ENCODE results near the gene CCDC171. TPM values are rescaled to one million over a fixed set of nuclear protein-coding genes. Genes with fewer than 3 reads are reported as not detected.

CCDC171 gene
- polyA plus RNA-seq, 2 donors = 0.55 to 1.2 TPM

DNA sequence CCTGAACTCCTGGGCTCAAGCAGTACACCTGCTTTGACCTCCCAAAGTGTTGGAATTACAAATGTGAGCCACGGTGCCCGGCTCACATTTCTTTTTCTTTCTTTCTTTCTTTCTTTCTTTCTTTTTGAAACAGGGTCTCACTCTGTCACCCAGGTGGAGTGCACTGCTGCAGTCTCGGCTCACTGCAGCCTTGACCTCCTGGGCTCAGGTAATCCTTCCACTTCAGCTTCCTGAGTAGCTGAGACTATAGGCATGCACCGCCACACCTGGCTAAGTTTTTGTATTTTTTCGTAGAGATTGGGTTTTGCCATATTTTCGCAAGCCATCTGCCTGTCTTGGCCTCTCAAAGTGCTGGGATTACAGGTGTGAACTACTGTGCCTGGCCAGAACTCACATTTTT lies 183.7 kb downstream of the CCDC171 start:
- no peaks in the 10 kb centered on the region for H3K27me3 ChIP-seq (ENCODE audit: control insufficient read depth in 1 of 2, insufficient read depth in 2 of 2, low read length in 2 of 2)

GRCh38 chr9:15738011-15738410 lies 185.2 kb downstream of the CCDC171 start:
- H3K27ac ChIP-seq (ENCODE audit: low read depth in 2 of 2, low read length in 1 of 2) = no peak overlapping the region
- WGBS, 2 donors = 56 to 70% methylated on average over 1 of the region's 1 CpG
- H3K36me3 ChIP-seq (ENCODE audit: control insufficient read depth in 2 of 2, insufficient read depth in 2 of 2, low read length in 1 of 2) = no peaks in the 10 kb centered on the region
- no peaks in the 10 kb centered on the region for H3K4me1 ChIP-seq (ENCODE audit: control insufficient read depth in 2 of 2, insufficient read depth in 2 of 2, low read length in 1 of 2)
- H3K27me3 ChIP-seq (ENCODE audit: control insufficient read depth in 1 of 2, insufficient read depth in 2 of 2, low read length in 2 of 2) = no peaks in the 10 kb centered on the region
- H3K9me3 ChIP-seq (ENCODE audit: control insufficient read depth in 2 of 2, insufficient read depth in 1 of 2, low read depth in 1 of 2, low read length in 1 of 2) = no peaks in the 10 kb centered on the region
- H3K4me3 ChIP-seq (ENCODE audit: low read depth in 1 of 2, low read length in 2 of 2) = no peak overlapping the region

More for the DNA sequence above, 183.7 kb downstream of the CCDC171 start:
- H3K36me3 ChIP-seq (ENCODE audit: control insufficient read depth in 2 of 2, insufficient read depth in 2 of 2, low read length in 1 of 2) = no peaks in the 10 kb centered on the region
- no peaks in the 10 kb centered on the region for H3K9me3 ChIP-seq (ENCODE audit: control insufficient read depth in 2 of 2, insufficient read depth in 1 of 2, low read depth in 1 of 2, low read length in 1 of 2)
- H3K4me1 ChIP-seq (ENCODE audit: control insufficient read depth in 2 of 2, insufficient read depth in 2 of 2, low read length in 1 of 2) = no peaks in the 10 kb centered on the region
- H3K4me3 ChIP-seq (ENCODE audit: low read depth in 1 of 2, low read length in 2 of 2) = no peak overlapping the region
- no peak overlapping the region for H3K27ac ChIP-seq (ENCODE audit: low read depth in 2 of 2, low read length in 1 of 2)
- WGBS, 2 donors = 91 to 96% methylated on average over 6 of the region's 6 CpGs

DNA sequence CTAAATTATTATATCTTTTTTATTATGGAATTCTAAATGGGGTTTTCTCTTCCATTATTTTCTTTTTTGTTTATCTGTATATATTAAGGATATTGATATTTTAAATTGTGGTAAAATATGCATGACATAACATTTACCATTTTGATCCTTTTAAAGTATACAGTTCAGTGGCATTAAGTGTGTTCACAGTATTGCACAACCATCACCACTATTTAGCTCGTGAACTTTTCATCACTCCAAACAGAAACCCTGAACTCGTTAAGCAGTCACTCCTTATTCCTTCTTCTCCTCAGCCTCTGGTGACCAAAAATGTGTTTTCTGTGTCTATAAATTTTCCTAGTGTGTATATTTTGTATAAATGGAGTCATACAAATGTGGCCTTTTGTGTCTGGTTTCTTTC lies 188.2 kb downstream of the CCDC171 start:
- Histone ChIP-seq H3K36me3 (ENCODE audit: control insufficient read depth in 2 of 2, insufficient read depth in 2 of 2, low read length in 1 of 2) (no peaks in the 10 kb centered on the region), H3K27ac (ENCODE audit: low read depth in 2 of 2, low read length in 1 of 2) (no peak overlapping the region), H3K27me3 (ENCODE audit: control insufficient read depth in 1 of 2, insufficient read depth in 2 of 2, low read length in 2 of 2) (no peaks in the 10 kb centered on the region), H3K9me3 (ENCODE audit: control insufficient read depth in 2 of 2, insufficient read depth in 1 of 2, low read depth in 1 of 2, low read length in 1 of 2) (no peaks in the 10 kb centered on the region), H3K4me1 (ENCODE audit: control insufficient read depth in 2 of 2, insufficient read depth in 2 of 2, low read length in 1 of 2) (no peaks in the 10 kb centered on the region), H3K4me3 (ENCODE audit: low read depth in 1 of 2, low read length in 2 of 2) (no peak overlapping the region)
- 39 to 40% methylated on average over 2 of the region's 2 CpGs for WGBS, 2 donors

DNA sequence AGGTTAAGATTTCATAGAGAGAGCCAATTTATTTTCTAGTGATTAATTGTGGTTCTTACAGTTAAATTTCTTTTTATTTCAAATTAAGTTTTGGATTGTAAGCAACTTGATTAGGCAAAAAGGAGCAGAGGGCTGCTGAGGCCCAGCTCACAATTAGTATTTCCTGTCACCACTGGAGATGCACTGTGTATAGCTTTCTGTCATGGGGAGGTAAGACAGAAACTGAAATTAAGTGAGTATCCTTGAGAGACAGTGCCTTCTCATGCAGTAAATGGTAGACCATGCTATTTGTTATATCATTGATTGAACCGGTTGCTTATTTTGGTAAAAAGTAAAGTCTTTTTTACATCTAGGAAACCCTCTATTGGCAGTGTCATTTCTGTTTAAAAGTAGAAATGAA lies 190.7 kb downstream of the CCDC171 start:
- no peaks in the 10 kb centered on the region for H3K4me1 ChIP-seq (ENCODE audit: control insufficient read depth in 2 of 2, insufficient read depth in 2 of 2, low read length in 1 of 2)
- WGBS, 2 donors = 88 to 92% methylated on average over 1 of the region's 1 CpG
- no peaks in the 10 kb centered on the region for H3K27me3 ChIP-seq (ENCODE audit: control insufficient read depth in 1 of 2, insufficient read depth in 2 of 2, low read length in 2 of 2)
- peaks cover 0 to 4% of the 10 kb centered on the region in 2 donors for H3K9me3 ChIP-seq (ENCODE audit: control insufficient read depth in 2 of 2, insufficient read depth in 1 of 2, low read depth in 1 of 2, low read length in 1 of 2)
- H3K36me3 ChIP-seq (ENCODE audit: control insufficient read depth in 2 of 2, insufficient read depth in 2 of 2, low read length in 1 of 2) = peaks cover 0 to 2% of the 10 kb centered on the region in 2 donors
- H3K4me3 ChIP-seq (ENCODE audit: low read depth in 1 of 2, low read length in 2 of 2) = no peak overlapping the region
- H3K27ac ChIP-seq (ENCODE audit: low read depth in 2 of 2, low read length in 1 of 2) = no peak overlapping the region

DNA sequence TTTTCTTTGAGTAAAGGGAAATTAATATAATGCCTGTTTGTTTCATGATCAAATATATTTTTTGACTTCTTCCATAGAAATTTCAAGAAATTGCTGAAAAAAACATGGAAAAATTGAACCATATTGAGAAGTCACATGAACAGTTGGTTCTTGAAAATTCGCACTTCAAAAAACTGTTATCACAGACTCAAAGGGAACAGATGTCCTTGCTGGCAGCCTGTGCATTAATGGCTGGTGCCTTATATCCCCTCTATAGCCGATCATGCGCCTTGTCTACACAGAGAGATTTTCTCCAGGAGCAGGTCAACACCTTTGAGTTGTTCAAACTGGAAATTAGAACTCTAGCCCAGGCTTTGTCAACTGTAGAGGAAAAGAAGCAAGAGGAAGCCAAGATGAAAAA lies 191.4 kb downstream of the CCDC171 start:
- H3K27ac ChIP-seq (ENCODE audit: low read depth in 2 of 2, low read length in 1 of 2) = no peak overlapping the region
- H3K4me3 ChIP-seq (ENCODE audit: low read depth in 1 of 2, low read length in 2 of 2) = no peak overlapping the region
- no peaks in the 10 kb centered on the region for H3K27me3 ChIP-seq (ENCODE audit: control insufficient read depth in 1 of 2, insufficient read depth in 2 of 2, low read length in 2 of 2)
- H3K9me3 ChIP-seq (ENCODE audit: control insufficient read depth in 2 of 2, insufficient read depth in 1 of 2, low read depth in 1 of 2, low read length in 1 of 2) = peaks cover 0 to 4% of the 10 kb centered on the region in 2 donors
- peaks cover 0 to 2% of the 10 kb centered on the region in 2 donors for H3K36me3 ChIP-seq (ENCODE audit: control insufficient read depth in 2 of 2, insufficient read depth in 2 of 2, low read length in 1 of 2)
- no peaks in the 10 kb centered on the region for H3K4me1 ChIP-seq (ENCODE audit: control insufficient read depth in 2 of 2, insufficient read depth in 2 of 2, low read length in 1 of 2)
- 88 to 92% methylated on average over 3 of the region's 3 CpGs for WGBS, 2 donors

GRCh38 chr9:15746905-15747304 lies 194.1 kb downstream of the CCDC171 start:
- Histone ChIP-seq H3K36me3 (ENCODE audit: control insufficient read depth in 2 of 2, insufficient read depth in 2 of 2, low read length in 1 of 2) (peaks cover 0 to 2% of the 10 kb centered on the region in 2 donors), H3K27me3 (ENCODE audit: control insufficient read depth in 1 of 2, insufficient read depth in 2 of 2, low read length in 2 of 2) (no peaks in the 10 kb centered on the region), H3K4me1 (ENCODE audit: control insufficient read depth in 2 of 2, insufficient read depth in 2 of 2, low read length in 1 of 2) (no peaks in the 10 kb centered on the region), H3K4me3 (ENCODE audit: low read depth in 1 of 2, low read length in 2 of 2) (no peak overlapping the region), H3K27ac (ENCODE audit: low read depth in 2 of 2, low read length in 1 of 2) (no peak overlapping the region), H3K9me3 (ENCODE audit: control insufficient read depth in 2 of 2, insufficient read depth in 1 of 2, low read depth in 1 of 2, low read length in 1 of 2) (peaks cover 0 to 4% of the 10 kb centered on the region in 2 donors)
- WGBS, 2 donors = 91% methylated on average over 7 of the region's 7 CpGs

DNA sequence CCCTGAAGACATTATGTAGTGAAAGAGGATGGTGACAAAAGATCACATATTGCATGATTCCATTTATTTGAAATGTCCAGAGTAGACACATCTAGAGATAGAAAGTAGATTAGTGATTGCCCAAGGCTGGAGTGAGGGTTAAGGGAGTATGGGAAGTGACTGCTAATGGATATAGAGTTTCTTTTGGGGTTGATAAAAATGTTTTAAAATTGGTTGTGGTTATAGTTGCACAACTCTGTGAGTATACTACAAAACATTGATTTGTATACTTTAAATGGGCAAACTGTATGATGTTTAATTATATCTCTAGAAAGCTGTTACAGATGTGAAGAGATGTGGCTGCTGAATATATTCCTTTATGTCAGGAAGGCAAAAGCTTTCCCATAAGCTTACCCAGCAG lies 202.8 kb downstream of the CCDC171 start:
- no peaks in the 10 kb centered on the region for H3K4me1 ChIP-seq (ENCODE audit: control insufficient read depth in 2 of 2, insufficient read depth in 2 of 2, low read length in 1 of 2)
- no peaks in the 10 kb centered on the region for H3K36me3 ChIP-seq (ENCODE audit: control insufficient read depth in 2 of 2, insufficient read depth in 2 of 2, low read length in 1 of 2)
- no peak overlapping the region for H3K4me3 ChIP-seq (ENCODE audit: low read depth in 1 of 2, low read length in 2 of 2)
- H3K9me3 ChIP-seq (ENCODE audit: control insufficient read depth in 2 of 2, insufficient read depth in 1 of 2, low read depth in 1 of 2, low read length in 1 of 2) = no peaks in the 10 kb centered on the region
- no peak overlapping the region for H3K27ac ChIP-seq (ENCODE audit: low read depth in 2 of 2, low read length in 1 of 2)
- no peaks in the 10 kb centered on the region for H3K27me3 ChIP-seq (ENCODE audit: control insufficient read depth in 1 of 2, insufficient read depth in 2 of 2, low read length in 2 of 2)

- no peak overlapping the region for H3K4me3 ChIP-seq (ENCODE audit: low read depth in 1 of 2, low read length in 2 of 2)
- no peaks in the 10 kb centered on the region for H3K4me1 ChIP-seq (ENCODE audit: control insufficient read depth in 2 of 2, insufficient read depth in 2 of 2, low read length in 1 of 2)
- no peaks in the 10 kb centered on the region for H3K27me3 ChIP-seq (ENCODE audit: control insufficient read depth in 1 of 2, insufficient read depth in 2 of 2, low read length in 2 of 2)
- H3K9me3 ChIP-seq (ENCODE audit: control insufficient read depth in 2 of 2, insufficient read depth in 1 of 2, low read depth in 1 of 2, low read length in 1 of 2) = no peaks in the 10 kb centered on the region
- H3K27ac ChIP-seq (ENCODE audit: low read depth in 2 of 2, low read length in 1 of 2) = no peak overlapping the region
- H3K36me3 ChIP-seq (ENCODE audit: control insufficient read depth in 2 of 2, insufficient read depth in 2 of 2, low read length in 1 of 2) = no peaks in the 10 kb centered on the region
- 73 to 88% methylated on average over 2 of the region's 2 CpGs for WGBS, 2 donors
Measured at GRCh38 chr9:15761551-15761950, 208.7 kb downstream of the CCDC171 start.

GRCh38 chr9:15763371-15763770 lies 210.5 kb downstream of the CCDC171 start:
- no peak overlapping the region for H3K27ac ChIP-seq (ENCODE audit: low read depth in 2 of 2, low read length in 1 of 2)
- H3K4me3 ChIP-seq (ENCODE audit: low read depth in 1 of 2, low read length in 2 of 2) = no peak overlapping the region
- H3K9me3 ChIP-seq (ENCODE audit: control insufficient read depth in 2 of 2, insufficient read depth in 1 of 2, low read depth in 1 of 2, low read length in 1 of 2) = no peaks in the 10 kb centered on the region
- no peaks in the 10 kb centered on the region for H3K27me3 ChIP-seq (ENCODE audit: control insufficient read depth in 1 of 2, insufficient read depth in 2 of 2, low read length in 2 of 2)
- no peaks in the 10 kb centered on the region for H3K4me1 ChIP-seq (ENCODE audit: control insufficient read depth in 2 of 2, insufficient read depth in 2 of 2, low read length in 1 of 2)
- WGBS, 2 donors = 51 to 61% methylated on average over 1 of the region's 1 CpG
- H3K36me3 ChIP-seq (ENCODE audit: control insufficient read depth in 2 of 2, insufficient read depth in 2 of 2, low read length in 1 of 2) = no peaks in the 10 kb centered on the region

DNA sequence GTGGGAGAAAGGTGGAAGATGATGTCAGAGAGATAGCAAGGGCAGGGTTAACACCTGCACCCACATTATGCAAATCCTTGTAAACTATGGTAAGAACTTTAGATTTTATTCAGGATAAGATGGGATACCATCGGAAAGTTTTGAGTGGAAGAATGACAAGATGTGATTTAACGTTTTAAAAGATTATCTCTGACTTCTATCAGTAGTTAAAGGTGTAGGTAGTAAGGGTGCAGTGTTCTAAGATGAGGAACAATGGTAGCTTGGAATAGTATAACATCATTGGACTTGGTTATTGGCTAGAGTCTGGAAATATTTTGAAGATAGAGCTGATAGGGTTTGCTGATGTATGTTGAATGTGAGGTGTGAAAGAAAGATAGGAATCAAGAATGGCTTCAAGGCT lies 211.3 kb downstream of the CCDC171 start:
- no peaks in the 10 kb centered on the region for H3K4me1 ChIP-seq (ENCODE audit: control insufficient read depth in 2 of 2, insufficient read depth in 2 of 2, low read length in 1 of 2)
- WGBS, 2 donors = 93 to 96% methylated on average over 2 of the region's 2 CpGs
- H3K4me3 ChIP-seq (ENCODE audit: low read depth in 1 of 2, low read length in 2 of 2) = no peak overlapping the region
- H3K9me3 ChIP-seq (ENCODE audit: control insufficient read depth in 2 of 2, insufficient read depth in 1 of 2, low read depth in 1 of 2, low read length in 1 of 2) = no peaks in the 10 kb centered on the region
- H3K36me3 ChIP-seq (ENCODE audit: control insufficient read depth in 2 of 2, insufficient read depth in 2 of 2, low read length in 1 of 2) = no peaks in the 10 kb centered on the region
- H3K27ac ChIP-seq (ENCODE audit: low read depth in 2 of 2, low read length in 1 of 2) = no peak overlapping the region
- H3K27me3 ChIP-seq (ENCODE audit: control insufficient read depth in 1 of 2, insufficient read depth in 2 of 2, low read length in 2 of 2) = no peaks in the 10 kb centered on the region
